IMR-90 (cell line): Measurements from ENCODE around the gene PTGES3. TPM values are rescaled to one million over a fixed set of nuclear protein-coding genes. Genes with fewer than 3 reads are reported as not detected.

ENCODE experiments used
- ATAC-seq: fragments of 200-7000 bp; cut with Tn5 transposase; 2 replicates; pipeline ENCODE4 v1.9.1; 2020; ENCODE audit warnings: low read depth, mild to moderate bottlenecking, moderate library complexity
- BruUV-seq: library from RNA; stranded (reverse); fragments of 400-500 nt; replicated peaks from 2 replicates; lab custom pipeline; 2021; lab: Mats Ljungman, UMichigan
- CTCF ChIA-PET: fragments of 300-600 bp; formaldehyde crosslinking; extraction: SDS; loops from one replicate; lab custom pipeline; 2021; ENCODE audit warnings: antibody characterized with exemption; lab: Yijun Ruan, JAX
- POLR2A ChIA-PET: fragments of 300-600 bp; sonication (Branson Sonifier 250); formaldehyde crosslinking; loops from one replicate; lab custom pipeline; 2022; ENCODE audit warnings: antibody characterized with exemption; ENCODE audit not compliant: unreplicated experiment; lab: Charles Lee
- DNase-seq: peaks from one replicate; pipeline ENCODE4 v3.0.0; 2013
- H2AFZ ChIP-seq: replicated peaks from 2 replicates; pipeline ENCODE3; 2013; ENCODE audit warnings: low read length, mild to moderate bottlenecking; ENCODE audit not compliant: poor library complexity
- H2AK5ac ChIP-seq: 2 replicates; pipeline ENCODE4 v1.6.1; 2013; ENCODE audit warnings: low read depth, low read length, inconsistent platforms
- H2AK9ac ChIP-seq: replicated peaks from 2 replicates; pipeline ENCODE3; 2013; ENCODE audit warnings: mild to moderate bottlenecking, low read depth, low read length, moderate library complexity; ENCODE audit not compliant: poor library complexity
- H2BK120ac ChIP-seq: 2 replicates; pipeline ENCODE4 v1.6.1; 2013; ENCODE audit warnings: low read depth, low read length, inconsistent platforms
- H2BK15ac ChIP-seq: 3 replicates; pipeline ENCODE4 v1.6.1; 2013; ENCODE audit warnings: low read depth, low read length, inconsistent platforms
- H2BK20ac ChIP-seq: 2 replicates; pipeline ENCODE4 v1.6.1; 2013; ENCODE audit warnings: low read depth, mild to moderate bottlenecking, inconsistent platforms, low read length, moderate library complexity
- H2BK5ac ChIP-seq: 2 replicates; pipeline ENCODE4 v1.6.1; 2013; ENCODE audit warnings: mild to moderate bottlenecking, low read depth, low read length, inconsistent platforms; ENCODE audit not compliant: poor library complexity, severe bottlenecking
- H3K14ac ChIP-seq: replicated peaks from 2 replicates; pipeline ENCODE4 v1.6.1; 2013; ENCODE audit warnings: low read depth, low read length, inconsistent platforms
- H3K18ac ChIP-seq: 2 replicates; pipeline ENCODE4 v1.6.1; 2013; ENCODE audit warnings: low read depth, low read length, control low read depth
- H3K23ac ChIP-seq: 2 replicates; pipeline ENCODE4 v1.6.1; 2013; ENCODE audit warnings: low read depth, low read length, inconsistent platforms
- H3K27ac ChIP-seq: 2 replicates; pipeline ENCODE4 v1.5.1; 2013; ENCODE audit warnings: mild to moderate bottlenecking, control low read depth, low read length; ENCODE audit not compliant: insufficient read depth
- H3K27me3 ChIP-seq: 2 replicates; pipeline ENCODE4 v1.6.1; 2013; ENCODE audit warnings: low read length; ENCODE audit not compliant: control insufficient read depth, insufficient read depth
- H3K36me3 ChIP-seq: 2 replicates; pipeline ENCODE4 v1.6.1; 2013; ENCODE audit warnings: low read length, mixed read lengths; ENCODE audit not compliant: control insufficient read depth, insufficient read depth
- H3K4ac ChIP-seq: 2 replicates; pipeline ENCODE4 v1.6.1; 2013; ENCODE audit warnings: low read depth, low read length, inconsistent platforms
- H3K4me1 ChIP-seq: 2 replicates; pipeline ENCODE4 v1.6.1; 2013; ENCODE audit warnings: low read length, mixed read lengths; ENCODE audit not compliant: control insufficient read depth, insufficient read depth
- H3K4me2 ChIP-seq: 2 replicates; pipeline ENCODE4 v1.6.1; 2013; ENCODE audit warnings: low read depth, mild to moderate bottlenecking, control low read depth, low read length, moderate library complexity
- H3K4me3 ChIP-seq: 2 replicates; pipeline ENCODE4 v1.5.1; 2013; ENCODE audit warnings: low read depth, mild to moderate bottlenecking, control low read depth, low read length, moderate library complexity; ENCODE audit not compliant: insufficient read depth
- H3K56ac ChIP-seq: 2 replicates; pipeline ENCODE4 v1.6.1; 2013; ENCODE audit warnings: low read length, inconsistent platforms; ENCODE audit not compliant: insufficient read depth; ENCODE audit errors: extremely low read depth
- H3K79me1 ChIP-seq, 2 experiments: 2 replicates each; pipeline ENCODE4 v1.6.1; 2013; ENCODE audit warnings: low read length in 2 of 2, inconsistent platforms in 1 of 2, low read depth in 1 of 2
- H3K9ac ChIP-seq: 2 replicates; pipeline ENCODE4 v1.6.1; 2013; ENCODE audit warnings: low read depth, low read length, control low read depth
- H3K9me1 ChIP-seq: 2 replicates; pipeline ENCODE4 v1.6.1; 2013; ENCODE audit warnings: low read length, inconsistent platforms; ENCODE audit not compliant: insufficient read depth
- H3K9me3 ChIP-seq: 2 replicates; pipeline ENCODE4 v1.6.1; 2013; ENCODE audit warnings: low read length; ENCODE audit not compliant: control insufficient read depth, insufficient read depth
- H4K20me1 ChIP-seq: 2 replicates; pipeline ENCODE4 v1.6.1; 2013; ENCODE audit warnings: low read length, inconsistent platforms; ENCODE audit not compliant: insufficient read depth
- H4K5ac ChIP-seq: 2 replicates; pipeline ENCODE4 v1.6.1; 2013; ENCODE audit warnings: mild to moderate bottlenecking, low read depth, low read length, control low read depth
- H4K8ac ChIP-seq, 2 experiments: 2 replicates each; pipeline ENCODE4 v1.6.1; 2013; ENCODE audit warnings: low read depth in 2 of 2, low read length in 2 of 2, control low read depth in 1 of 2, inconsistent platforms in 1 of 2
- H4K91ac ChIP-seq: 2 replicates; pipeline ENCODE4 v1.6.1; 2013; ENCODE audit warnings: low read depth, low read length, inconsistent platforms; ENCODE audit not compliant: insufficient read depth
- CHD1 ChIP-seq: IDR thresholded peaks from 2 replicates; pipeline ENCODE4 v1.6.1; 2012; ENCODE audit warnings: low read depth, low read length, improper control_type of control experiment
- CTCF ChIP-seq: conservative IDR thresholded peaks from 2 replicates; pipeline ENCODE4 v1.5.1; 2012; ENCODE audit warnings: mild to moderate bottlenecking, low read depth, low read length, improper control_type of control experiment
- ELK1 ChIP-seq: fragments of 150-350 bp; IDR thresholded peaks from 2 replicates; pipeline ENCODE4 v1.6.1; 2016; ENCODE audit warnings: low read depth, mild to moderate bottlenecking, low read length, moderate library complexity, borderline replicate concordance
- MAFK ChIP-seq: IDR thresholded peaks from 2 replicates; pipeline ENCODE4 v1.6.1; 2012; ENCODE audit warnings: low read depth, low read length, improper control_type of control experiment
- POLR2A ChIP-seq: IDR thresholded peaks from 2 replicates; pipeline ENCODE4 v1.6.1; 2012; ENCODE audit warnings: mild to moderate bottlenecking, low read depth, low read length
- RAD21 ChIP-seq: IDR thresholded peaks from 2 replicates; pipeline ENCODE4 v1.6.1; 2012; ENCODE audit warnings: low read length, improper control_type of control experiment
- RFX5 ChIP-seq: IDR thresholded peaks from 2 replicates; pipeline ENCODE4 v1.8.0; 2012; ENCODE audit warnings: low read depth, mild to moderate bottlenecking, low read length, moderate library complexity
- SMC3 ChIP-seq: fragments of 150-350 bp; IDR thresholded peaks from 2 replicates; pipeline ENCODE4 v1.6.1; 2016; ENCODE audit warnings: low read depth, mild to moderate bottlenecking, antibody characterized with exemption, low read length, moderate library complexity
- USF2 ChIP-seq: fragments of 150-350 bp; IDR thresholded peaks from 2 replicates; pipeline ENCODE4 v1.6.1; 2017; ENCODE audit warnings: mild to moderate bottlenecking, antibody characterized with exemption, low read length, low read depth
- WGBS, 2 experiments: methylation state at CpG; one replicate each; pipeline versions ENCODE4 v1.1.5 to v1.1.7; 2013; ENCODE audit warnings: missing lambda C conversion rate in 2 of 2; ENCODE audit not compliant: insufficient read length in 1 of 2; ENCODE audit errors: extremely low coverage in 2 of 2; 5-methylcytosine and 5-hydroxymethylcytosine counted together
- dilution Hi-C: fragments of 300-500 bp; cut with HindIII; formaldehyde crosslinking; loops from one replicate; pipeline ENCODE4 v1.14.3; 2018; ENCODE audit warnings: low sequenced_read_pairs; ENCODE audit not compliant: unreplicated experiment
- in situ Hi-C: fragments of 300-500 bp; cut with MboI; formaldehyde crosslinking; loops from 3 replicates; pipeline ENCODE4 v1.14.3; 2019; ENCODE audit warnings: low sequenced_read_pairs, inconsistent platforms, mixed read lengths
- intact Hi-C: fragments of 100-400 bp; cut with micrococcal nuclease; formaldehyde crosslinking; loops from 2 replicates; pipeline ENCODE4 v1.10.0; 2022
- polyA plus RNA-seq, 3 experiments: library from polyadenylated mRNA; depleted of rRNA; stranded (reverse); fragments of >200 nt; gene quantifications; 2 replicates each; pipeline ENCODE4 v1.2.3, GENCODE V29; 2012; ENCODE audit warnings: low replicate concordance in 1 of 3
- total RNA-seq: library from RNA; depleted of rRNA; stranded (reverse); fragments of >200 nt; gene quantifications from 2 replicates; pipeline ENCODE4 v1.2.3, GENCODE V29; 2012

The PTGES3 gene
- total and polyA plus RNA-seq, 2 of the 4 experiments (the other 2 are of a cell fraction): 42.7 to 73.2 TPM

- Histone ChIP-seq H3K56ac (no peak overlapping the region), H2AK5ac (no peak overlapping the region), H3K27me3 (no peaks in the 10 kb centered on the region), H3K79me1 (peaks cover 0 to 55% of the 10 kb centered on the region in 2 experiments), H3K4me1 (peaks cover 6% of the 10 kb centered on the region), H4K91ac (no peak overlapping the region), H4K5ac (no peak overlapping the region), H3K36me3 (peaks cover 33% of the 10 kb centered on the region), H4K8ac (no peak overlapping the region), H2BK5ac (no peak overlapping the region), H3K4ac (no peak overlapping the region), H3K14ac (no peak overlapping the region), H2AFZ (no peak overlapping the region), H3K4me2 (peak overlapping the region; percentile 39), H2BK20ac (no peak overlapping the region), H2AK9ac (no peak overlapping the region), H3K9ac (no peak overlapping the region), H3K9me1 (peaks cover 27% of the 10 kb centered on the region), H3K23ac (peak overlapping the region; percentile 76), H3K9me3 (no peaks in the 10 kb centered on the region), H2BK15ac (no peak overlapping the region), H2BK120ac (no peak overlapping the region), H4K20me1 (peaks cover 70% of the 10 kb centered on the region), H3K27ac (no peak overlapping the region), H3K4me3 (no peak overlapping the region), H3K18ac (no peak overlapping the region)
- in situ Hi-C loops: no loop called here
- ChIA-PET CTCF (no interaction called here), POLR2A (no interaction called here)
- no TSS peak for BruUV-seq
- DNase-seq: no peak
- no peak for TF ChIP-seq RFX5
- TF ChIP-seq CTCF: no peak
- TF ChIP-seq CHD1: no peak
- TF ChIP-seq RAD21: no peak
- TF ChIP-seq POLR2A: no peak
- TF ChIP-seq SMC3: no peak
- TF ChIP-seq ELK1: no peak
- TF ChIP-seq MAFK: no peak
- TF ChIP-seq USF2: no peak
- intact Hi-C loops: no loop called here
- WGBS, 2 experiments: no CpG with 5 or more reads among the region's 2 CpGs
- ATAC-seq: no peak
- dilution Hi-C loops: no loop called here
Observed at GRCh38 chr12:56721721-56722120, 33.6 kb upstream of the PTGES3 start.
